ENCODE results near the gene COL25A1.

DNA sequence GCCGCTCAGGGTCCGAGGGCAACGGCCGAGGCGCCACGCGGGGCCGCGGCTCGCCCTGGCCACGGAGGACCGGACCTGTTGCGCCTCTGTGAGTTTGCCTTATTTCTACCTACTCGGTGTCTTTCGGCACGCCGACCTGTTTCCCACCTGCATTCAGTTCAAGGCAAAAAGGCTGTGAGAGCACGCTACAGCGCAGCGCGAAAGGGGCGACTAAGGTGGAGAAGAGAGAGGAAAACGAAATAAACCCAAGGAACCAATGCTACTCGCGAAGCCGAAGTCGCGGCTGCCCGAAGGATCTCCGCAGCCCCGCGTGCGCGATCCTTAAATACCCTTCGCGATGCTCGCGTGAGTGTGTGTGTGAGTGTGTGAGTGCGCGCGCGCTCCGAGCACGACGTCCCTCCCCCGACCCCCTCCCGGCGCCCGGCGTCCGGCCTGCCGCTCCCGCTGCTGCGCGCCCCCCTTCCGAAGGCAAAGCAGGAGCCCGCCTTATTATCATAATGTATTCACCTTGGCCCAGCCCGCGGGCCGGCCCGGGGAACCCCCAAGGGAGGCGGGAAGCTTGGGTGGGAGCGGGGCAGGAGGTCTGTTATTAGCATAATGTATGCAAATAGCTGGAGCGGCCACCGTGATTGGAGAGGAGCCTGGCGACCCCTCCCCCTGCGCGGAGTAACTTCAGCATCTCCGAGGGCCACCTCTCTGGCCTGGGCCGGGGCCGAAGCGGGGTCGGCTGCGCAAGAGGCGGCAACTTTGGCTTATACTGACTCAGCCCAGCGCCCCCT is at the start of gene COL25A1:
- TF ChIP-seq SMC3 (IDR thresholded peaks at IDR 0.05) (no peak), JUNB (IDR thresholded peaks at IDR 0.05) (no peak), KDM1A (IDR thresholded peaks at IDR 0.05; ENCODE audit: low read depth) (no peak), CTCF (IDR thresholded peaks at IDR 0.05) (no peak)
